Stimulated activated CD4-positive, alpha-beta T cell treated with anti-CD3 and anti-CD28 coated beads, Interleukin-1b, Interleukin-23, amount 100 ng/mL, for 24 hours (primary cell): ENCODE measurements around the gene WDR48.

Experiments used
- DNase-seq, 4 experiments: peaks; one replicate each; pipeline ENCODE4 v3.0.0-alpha.2; 2020; ENCODE audit warnings: low read depth in 4 of 4, low spot score in 1 of 4

Gene WDR48

GRCh38 chr3:39118931-39119660, 67.3 kb downstream of the WDR48 start:
- no peak for DNase-seq

DNA sequence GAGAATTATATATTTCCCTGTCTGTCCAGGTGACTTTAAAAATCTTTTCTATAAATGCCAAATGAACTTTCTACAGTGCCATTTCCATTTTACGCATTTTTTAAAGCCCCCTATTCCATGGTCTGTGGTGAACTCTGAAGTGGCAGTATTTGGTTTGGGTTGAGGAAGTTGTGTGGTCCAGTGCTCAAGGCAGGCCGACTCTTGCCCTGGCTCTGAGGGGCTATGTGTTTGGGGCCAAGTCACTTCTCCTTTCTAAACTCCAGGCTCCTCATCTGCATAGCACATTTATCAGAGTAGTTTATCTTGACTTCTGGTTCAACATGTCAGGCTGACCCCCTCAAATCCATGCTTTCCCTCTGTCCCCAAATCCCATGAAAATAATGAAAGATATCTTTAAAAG, 69.8 kb downstream of the WDR48 start:
- no peak for DNase-seq

GRCh38 chr3:39122813-39123212, 71.0 kb downstream of the WDR48 start:
- DNase-seq = no peak

- DNase-seq = no peak
Observed at GRCh38 chr3:39124876-39125840, 73.3 kb downstream of the WDR48 start.

DNA sequence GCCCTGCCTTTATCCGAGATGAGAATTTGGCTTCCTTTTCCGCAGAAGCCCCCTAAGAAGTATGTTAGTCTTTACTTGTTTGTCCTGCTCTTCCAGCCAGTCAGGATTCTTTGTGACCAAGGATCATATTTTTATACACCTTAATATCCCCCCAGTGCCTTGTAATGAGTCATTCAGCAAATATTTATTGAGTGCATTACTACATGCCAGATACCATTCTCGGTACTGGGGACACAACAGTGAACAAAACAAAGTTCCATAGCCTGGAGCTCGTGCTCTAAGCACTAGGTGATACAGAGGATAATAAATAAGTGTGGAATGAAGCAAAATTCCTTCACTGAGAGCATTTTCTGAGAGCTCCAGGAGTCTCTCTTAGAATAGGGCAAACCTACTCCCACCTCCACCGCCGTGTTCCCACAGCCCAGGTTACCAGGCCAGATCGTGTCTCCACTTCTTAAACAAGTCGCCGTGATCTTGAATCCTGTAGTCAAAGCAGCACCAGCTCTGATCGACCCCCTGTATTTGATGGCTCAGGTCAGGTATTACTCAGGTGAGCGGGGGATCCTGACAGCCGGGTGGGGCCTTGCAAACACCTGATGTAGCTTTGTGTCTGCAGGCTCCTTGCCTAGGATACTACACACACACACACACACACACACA, 74.2 kb downstream of the WDR48 start:
- no peak for DNase-seq

- no peak for DNase-seq
Observed at GRCh38 chr3:39126532-39127071, 74.8 kb downstream of the WDR48 start.

DNA sequence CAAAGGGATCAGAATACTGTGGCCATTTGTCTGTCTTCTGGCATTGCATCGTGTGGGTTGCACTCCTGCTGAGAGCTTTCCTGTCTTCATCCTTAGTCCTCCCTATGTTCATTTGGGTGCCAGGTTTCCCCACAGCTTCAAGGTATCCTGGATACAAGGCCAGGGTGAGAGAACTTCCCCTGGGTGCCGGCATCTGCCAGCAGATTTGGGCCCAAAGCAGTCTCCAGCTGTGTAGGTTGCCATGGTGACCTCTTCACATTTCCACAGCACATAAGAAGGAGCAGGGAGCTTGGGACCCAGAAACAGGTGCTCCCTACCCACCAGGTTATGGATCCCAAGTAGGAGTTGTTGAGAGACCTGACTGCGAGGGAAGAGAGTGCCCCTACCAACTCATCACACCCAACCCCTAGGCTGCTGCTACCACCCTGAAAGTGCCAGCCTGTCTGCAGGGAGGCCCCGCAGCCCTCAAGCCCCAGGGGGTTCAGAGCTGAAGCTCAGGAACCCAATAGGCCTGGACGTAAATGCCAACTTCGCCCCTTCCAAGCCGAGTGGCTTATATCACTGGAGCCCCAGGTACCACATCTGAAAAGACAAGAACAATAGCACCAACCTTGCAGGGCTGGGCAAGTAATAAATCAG, 75.6 kb downstream of the WDR48 start:
- DNase-seq = no peak

GRCh38 chr3:39127908-39128304, 76.1 kb downstream of the WDR48 start:
- no peak for DNase-seq

GRCh38 chr3:39128951-39129350, 77.1 kb downstream of the WDR48 start:
- DNase-seq = no peak

GRCh38 chr3:39130026-39130425, 78.2 kb downstream of the WDR48 start:
- no peak for DNase-seq

GRCh38 chr3:39130693-39131265, 79.0 kb downstream of the WDR48 start:
- DNase-seq = no peak

- no peak for DNase-seq
Observed at GRCh38 chr3:39132096-39133092, 80.6 kb downstream of the WDR48 start.

GRCh38 chr3:39133093-39133490, 81.3 kb downstream of the WDR48 start:
- no peak for DNase-seq

DNA sequence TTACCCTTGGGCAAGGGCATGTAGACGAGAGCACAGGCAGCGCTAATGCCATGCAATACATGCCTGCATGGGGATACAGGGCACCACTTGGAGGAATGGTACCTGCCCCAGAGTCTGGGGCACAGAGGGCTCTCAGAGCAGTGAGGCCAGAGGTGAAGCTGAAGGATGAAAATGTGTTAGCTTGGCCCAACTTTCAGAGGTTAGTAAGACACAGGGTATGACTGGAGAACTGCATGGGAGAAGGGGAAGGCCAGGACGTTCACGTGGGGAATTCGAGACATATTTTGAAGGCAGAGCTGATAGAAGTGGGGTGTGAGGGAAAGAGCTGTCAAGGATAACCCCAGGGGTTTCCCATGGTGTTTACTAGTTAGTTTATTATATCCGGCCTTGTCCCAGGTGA, 82.0 kb downstream of the WDR48 start:
- DNase-seq = no peak

- no peak for DNase-seq
Observed at GRCh38 chr3:39134305-39134704, 82.5 kb downstream of the WDR48 start.

DNA sequence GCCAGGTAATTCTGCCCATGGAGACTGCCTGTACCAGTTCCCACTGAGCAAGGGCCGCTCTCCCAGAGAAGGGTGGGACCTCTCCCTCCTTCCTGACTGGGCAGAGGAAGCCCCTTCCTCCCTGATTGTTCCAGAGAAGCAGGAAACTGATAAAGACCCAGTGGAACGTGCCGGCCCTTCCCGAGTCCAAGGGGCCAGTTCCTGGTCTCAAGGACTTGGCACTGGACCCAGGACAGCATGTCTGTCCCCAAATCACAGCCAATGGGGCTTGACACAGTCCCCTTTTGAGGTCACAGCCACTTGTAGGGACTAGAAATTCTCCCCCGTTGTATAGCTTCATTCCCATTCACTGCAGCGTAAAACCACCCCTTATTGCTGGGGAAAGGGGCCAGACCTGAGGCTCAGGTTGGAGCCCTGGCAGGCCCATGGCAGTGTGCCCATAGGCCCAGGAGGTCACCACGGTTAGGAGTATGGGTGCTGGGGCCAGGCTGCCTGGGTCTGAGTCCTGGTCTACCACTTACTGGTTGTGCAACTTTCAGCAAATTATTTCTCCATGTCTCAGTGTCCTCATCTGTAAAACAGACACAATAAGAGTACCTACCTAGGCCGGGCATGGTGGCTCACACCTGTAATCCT, 83.5 kb downstream of the WDR48 start:
- no peak for DNase-seq

DNA sequence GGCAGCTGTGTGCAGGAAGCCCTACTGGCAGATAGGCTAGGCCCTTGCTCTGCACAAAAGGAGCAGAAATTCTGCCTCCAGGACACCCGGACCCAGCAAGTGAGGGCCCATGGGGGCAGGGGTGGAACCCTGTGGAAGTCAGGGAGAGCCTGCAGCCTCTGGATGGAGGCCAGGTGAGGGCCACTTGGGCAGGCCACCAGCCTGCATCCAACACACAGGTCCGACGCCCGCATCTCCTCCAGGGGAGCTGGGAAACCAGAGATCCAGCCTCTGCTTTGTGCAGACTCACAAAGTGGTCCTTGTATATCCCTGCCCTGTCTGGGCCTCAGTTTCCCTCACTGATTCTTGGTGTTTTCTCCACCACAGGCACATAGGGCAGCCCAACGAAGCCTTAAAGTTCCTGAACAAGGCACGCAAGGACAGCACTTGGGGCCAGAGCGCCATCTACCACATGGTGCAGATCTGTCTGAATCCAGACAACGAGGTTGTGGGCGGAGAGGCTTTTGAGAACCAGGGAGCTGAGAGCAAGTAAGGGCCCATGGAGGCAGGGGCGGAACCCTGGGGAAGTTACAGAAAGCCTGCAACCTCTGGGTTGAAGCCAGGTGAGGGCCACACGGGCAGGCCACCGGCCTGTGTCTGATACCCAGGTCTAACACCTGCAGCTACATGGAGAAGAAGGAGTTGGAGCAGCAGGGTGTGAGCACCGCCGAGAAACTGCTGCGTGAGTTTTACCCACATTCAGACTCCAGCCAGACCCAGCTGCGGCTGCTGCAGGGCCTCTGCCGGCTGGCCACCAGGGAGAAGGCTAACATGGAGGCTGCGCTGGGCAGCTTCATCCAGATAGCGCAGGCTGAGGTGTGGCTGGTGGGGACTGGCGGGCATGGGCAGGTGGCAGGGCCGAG, 85.0 kb downstream of the WDR48 start:
- DNase-seq = no peak

DNA sequence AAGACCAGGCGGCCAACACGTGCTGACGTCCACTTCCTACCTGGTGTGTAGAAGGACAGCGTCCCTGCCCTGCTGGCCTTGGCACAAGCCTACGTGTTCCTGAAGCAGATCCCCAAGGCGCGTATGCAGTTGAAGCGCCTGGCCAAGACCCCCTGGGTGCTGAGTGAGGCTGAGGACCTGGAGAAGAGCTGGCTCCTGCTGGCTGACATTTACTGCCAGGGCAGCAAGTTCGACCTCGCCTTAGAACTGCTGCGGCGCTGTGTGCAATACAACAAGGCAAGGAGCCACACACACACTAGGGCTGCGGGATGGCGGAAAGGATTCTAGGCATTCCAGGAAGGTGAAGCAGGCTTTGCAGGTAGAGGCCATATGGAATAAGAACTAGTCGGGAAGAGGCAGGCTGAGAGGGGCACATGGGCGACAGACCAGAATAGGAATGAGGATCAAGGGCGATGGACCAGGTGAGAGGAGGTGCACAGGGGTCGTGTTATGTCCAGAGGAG, 85.7 kb downstream of the WDR48 start:
- no peak for DNase-seq
